SH-SY5Y (cell line): Measurements from ENCODE around the gene MYOC.

Experiments used
- GATA2 ChIP-seq: IDR thresholded peaks from 2 replicates; pipeline ENCODE4 v1.6.1; 2011; ENCODE audit warnings: mild to moderate bottlenecking, low read depth, low read length
- GATA3 ChIP-seq: IDR thresholded peaks from 2 replicates; pipeline ENCODE4 v1.6.1; 2011; ENCODE audit warnings: low read depth, mild to moderate bottlenecking, low read length, moderate library complexity

- no peak for TF ChIP-seq GATA2
- TF ChIP-seq GATA3: no peak
Observed at GRCh38 chr1:171676823-171677222, 24.3 kb upstream of the MYOC start.
